AG09309 (cell line): ENCODE data around the gene TTC31.

Experiments
- DNase-seq: peaks from one replicate; pipeline ENCODE4 v3.0.0-alpha.2; 2010; ENCODE audit warnings: low read depth
- H3K4me3 ChIP-seq: 2 replicates; pipeline ENCODE4 v1.5.1; 2011; ENCODE audit warnings: mild to moderate bottlenecking, low read depth, low read length, moderate library complexity; ENCODE audit not compliant: control insufficient read depth
- CTCF ChIP-seq: IDR thresholded peaks from 2 replicates; pipeline ENCODE4 v1.5.1; 2011; ENCODE audit warnings: mild to moderate bottlenecking, low read depth, low read length, inconsistent platforms; ENCODE audit not compliant: insufficient read depth, control insufficient read depth; ENCODE audit errors: missing control alignments

The TTC31 gene

GRCh38 chr2:74525717-74526648 lies 43.1 kb downstream of the TTC31 start, which contains the start of gene DQX1:
TSS of gene DQX1 (minus strand) at chr2:74526231. CDS start at chr2:74525729, 502 bp downstream.
- TF ChIP-seq CTCF, result no peak
- no peak for DNase-seq
- no peak within 1 kb of the TSS for H3K4me3 ChIP-seq

GRCh38 chr2:74526649-74527230 lies 43.9 kb downstream of the TTC31 start:
- no peak for TF ChIP-seq CTCF
- no peak overlapping the region for H3K4me3 ChIP-seq
- no peak for DNase-seq

GRCh38 chr2:74527741-74528140 lies 44.9 kb downstream of the TTC31 start:
- DNase-seq, result no peak
- H3K4me3 ChIP-seq, result no peak overlapping the region
- TF ChIP-seq CTCF, result no peak

GRCh38 chr2:74528600-74529356 lies 45.9 kb downstream of the TTC31 start:
- no peak for TF ChIP-seq CTCF
- no peak for DNase-seq
- H3K4me3 ChIP-seq, result peak overlapping the region; percentile 92

- no peak for TF ChIP-seq CTCF
- DNase-seq, result peak; percentile 96
These were observed 46.7 kb downstream of the TTC31 start, which contains the start of the genes AUP1 and HTRA2 for GRCh38 chr2:74529357-74530238. TSS of gene AUP1 (minus strand) at chr2:74529706. CDS start at chr2:74529629, 77 bp downstream. TSS of gene HTRA2 (plus strand) at chr2:74529933. CDS start at chr2:74530007, 74 bp downstream.

More at GRCh38 chr2:74529357-74530238, 46.7 kb downstream of the TTC31 start, which contains the start of the genes AUP1 and HTRA2:
- peak within 1 kb of the TSS; percentile 92 for H3K4me3 ChIP-seq
